Epithelial cell of proximal tubule (primary cell): ENCODE data around the gene CPA2. TPM values are rescaled to one million over a fixed set of nuclear protein-coding genes. Genes with fewer than 3 reads are reported as not detected.

Experiments
- DNase-seq: peaks from one replicate; pipeline ENCODE4 v3.0.0-alpha.2; 2011; ENCODE audit warnings: low read depth
- H3K4me3 ChIP-seq: 2 replicates; pipeline ENCODE4 v1.5.1; 2011; ENCODE audit warnings: low read depth, mild to moderate bottlenecking, low read length
- total RNA-seq: library from RNA; depleted of rRNA; stranded (reverse); fragments of >200 nt; gene quantifications from 2 replicates; pipeline ENCODE4 v1.2.3, GENCODE V29; 2015
- TF ChIP-seq, protein P1 (sequence below): conservative IDR thresholded peaks from 2 replicates; pipeline ENCODE4 v1.5.1; 2012; ENCODE audit warnings: low read depth, mild to moderate bottlenecking, low read length

Gene CPA2
- total RNA-seq, 1 donor from 2014 or later, result not detected

- TF ChIP-seq, protein P1, sequence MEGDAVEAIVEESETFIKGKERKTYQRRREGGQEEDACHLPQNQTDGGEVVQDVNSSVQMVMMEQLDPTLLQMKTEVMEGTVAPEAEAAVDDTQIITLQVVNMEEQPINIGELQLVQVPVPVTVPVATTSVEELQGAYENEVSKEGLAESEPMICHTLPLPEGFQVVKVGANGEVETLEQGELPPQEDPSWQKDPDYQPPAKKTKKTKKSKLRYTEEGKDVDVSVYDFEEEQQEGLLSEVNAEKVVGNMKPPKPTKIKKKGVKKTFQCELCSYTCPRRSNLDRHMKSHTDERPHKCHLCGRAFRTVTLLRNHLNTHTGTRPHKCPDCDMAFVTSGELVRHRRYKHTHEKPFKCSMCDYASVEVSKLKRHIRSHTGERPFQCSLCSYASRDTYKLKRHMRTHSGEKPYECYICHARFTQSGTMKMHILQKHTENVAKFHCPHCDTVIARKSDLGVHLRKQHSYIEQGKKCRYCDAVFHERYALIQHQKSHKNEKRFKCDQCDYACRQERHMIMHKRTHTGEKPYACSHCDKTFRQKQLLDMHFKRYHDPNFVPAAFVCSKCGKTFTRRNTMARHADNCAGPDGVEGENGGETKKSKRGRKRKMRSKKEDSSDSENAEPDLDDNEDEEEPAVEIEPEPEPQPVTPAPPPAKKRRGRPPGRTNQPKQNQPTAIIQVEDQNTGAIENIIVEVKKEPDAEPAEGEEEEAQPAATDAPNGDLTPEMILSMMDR, result no peak
- no peak overlapping the region for H3K4me3 ChIP-seq
- no peak for DNase-seq
Measured at GRCh38 chr7:130302649-130303048, 36.0 kb downstream of the CPA2 start.

GRCh38 chr7:130303127-130303526, 36.5 kb downstream of the CPA2 start:
- DNase-seq, result no peak
- TF ChIP-seq, protein P1, result no peak
- no peak overlapping the region for H3K4me3 ChIP-seq

DNA sequence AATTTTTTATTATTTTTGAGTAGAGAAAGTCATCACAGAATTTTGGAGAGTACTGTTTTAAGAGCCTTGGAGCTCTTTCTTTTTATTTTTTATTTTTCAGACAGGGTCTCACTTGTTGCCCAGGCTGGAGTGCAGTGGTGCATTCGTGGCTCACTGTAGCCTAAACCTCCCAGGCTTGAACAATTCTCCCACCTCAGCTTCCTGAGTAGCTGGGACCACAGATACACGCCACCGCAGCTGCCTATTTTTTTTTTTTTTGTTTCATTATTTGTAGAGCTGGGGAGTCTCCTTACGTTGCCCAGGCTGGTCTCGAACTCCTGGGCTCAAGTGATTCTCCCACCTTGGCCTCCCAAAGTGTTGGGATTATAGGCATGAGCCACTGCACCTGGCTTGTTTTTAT, 36.9 kb downstream of the CPA2 start:
- no peak for DNase-seq
- TF ChIP-seq, protein P1, result no peak
- H3K4me3 ChIP-seq, result no peak overlapping the region

DNA sequence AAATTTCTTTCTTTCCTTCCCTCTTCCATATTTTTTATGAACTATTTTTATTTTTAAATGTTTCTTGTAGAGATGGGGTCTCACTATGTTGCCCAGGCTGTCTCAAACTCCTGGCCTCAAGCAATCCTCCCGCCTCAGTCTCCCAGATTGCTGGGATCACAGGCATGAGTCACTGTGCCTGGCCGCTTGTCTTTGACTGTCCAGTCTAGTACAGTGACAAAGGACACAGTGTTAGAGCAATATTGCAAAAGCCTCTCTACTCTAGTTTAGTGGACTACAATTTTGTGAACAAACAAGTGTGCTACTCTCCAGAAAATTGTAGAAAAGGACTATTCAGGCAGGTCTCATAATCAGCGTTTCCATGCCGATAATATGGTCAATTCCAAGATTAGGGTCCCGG, 37.3 kb downstream of the CPA2 start:
- TF ChIP-seq, protein P1, result no peak
- no peak for DNase-seq
- H3K4me3 ChIP-seq, result no peak overlapping the region

DNA sequence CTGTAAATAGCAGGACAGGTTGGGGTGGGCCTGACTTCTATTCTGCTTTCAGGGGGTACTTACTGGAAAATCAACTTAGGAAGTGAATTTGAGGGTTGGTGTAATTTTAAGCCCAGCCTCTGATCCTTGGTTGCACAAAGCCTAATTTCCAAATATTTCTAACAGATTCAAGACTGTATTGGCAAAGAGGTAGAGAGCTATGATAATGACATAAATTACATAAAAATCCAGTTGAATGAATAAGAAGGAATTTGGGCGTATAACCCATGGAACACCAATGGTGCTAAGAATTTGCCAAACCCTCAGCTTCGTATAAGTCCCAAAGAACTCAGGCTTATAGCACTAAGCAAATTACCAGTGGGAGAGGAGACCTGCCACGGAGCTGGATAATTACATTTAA, 38.2 kb downstream of the CPA2 start:
- TF ChIP-seq, protein P1, result no peak
- H3K4me3 ChIP-seq, result no peak overlapping the region
- no peak for DNase-seq

DNA sequence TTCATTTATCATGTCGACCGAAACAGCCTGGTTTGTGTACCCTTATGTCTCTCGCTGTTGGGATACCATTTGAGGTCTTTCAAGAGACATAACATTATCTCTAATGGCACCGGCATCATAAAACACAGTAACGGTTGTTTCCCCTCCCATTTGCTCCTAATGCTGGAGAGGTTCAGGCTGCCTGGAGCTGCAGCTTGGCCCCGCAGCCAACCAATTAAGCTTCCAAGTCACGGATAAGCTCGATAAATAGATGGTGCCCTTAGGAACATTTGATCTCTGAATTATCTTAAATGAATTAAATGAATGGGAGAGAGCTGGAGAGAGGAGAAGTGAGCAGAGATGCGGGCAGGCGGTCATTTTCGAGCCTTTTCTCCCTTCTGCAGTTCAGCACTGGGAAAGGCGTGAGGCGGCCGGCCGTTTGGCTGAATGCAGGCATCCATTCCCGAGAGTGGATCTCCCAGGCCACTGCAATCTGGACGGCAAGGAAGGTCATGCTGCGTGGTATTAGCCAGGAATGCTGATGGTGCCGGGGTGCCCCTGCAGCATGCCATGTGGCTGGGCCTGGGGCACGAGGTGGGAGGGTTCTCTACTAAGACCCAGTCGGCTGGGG, 38.9 kb downstream of the CPA2 start:
- no peak overlapping the region for H3K4me3 ChIP-seq
- TF ChIP-seq, protein P1, result no peak
- DNase-seq, result no peak

GRCh38 chr7:130309986-130310385, 43.3 kb downstream of the CPA2 start:
- no peak overlapping the region for H3K4me3 ChIP-seq
- TF ChIP-seq, protein P1, result no peak
- no peak for DNase-seq
